HG02798 (cell line): Measurements from ENCODE around the gene PLP2.
"Not testable (repeated sequence)": the region's sequence is repeated elsewhere in the genome, so short reads cannot be mapped to it uniquely, and the experiment has no call there.

Experiments
- ATAC-seq: cut with Tn5 transposase; IDR thresholded peaks from one replicate; pipeline ENCODE4 v1.9.1; 2021; ENCODE audit warnings: mild to moderate bottlenecking; ENCODE audit not compliant: unreplicated experiment, poor library complexity

PLP2 gene

GRCh38 chrX:49162620-49163019 is 9.1 kb upstream of the PLP2 start, which contains the start of gene MAGIX:
TSS of gene MAGIX (plus strand) at chrX:49162758. CDS start at chrX:49162890, 132 bp downstream.
- no peak for ATAC-seq

GRCh38 chrX:49163555-49164419 is 7.9 kb upstream of the PLP2 start:
- peak; percentile 68 for ATAC-seq

- no peak for ATAC-seq
These were observed 6.9 kb upstream of the PLP2 start for GRCh38 chrX:49164589-49165360.

- peak; percentile 52 for ATAC-seq
These were observed 5.5 kb upstream of the PLP2 start for GRCh38 chrX:49165901-49166881.

GRCh38 chrX:49166914-49167739 is 4.6 kb upstream of the PLP2 start:
- peak; percentile 19 for ATAC-seq

DNA sequence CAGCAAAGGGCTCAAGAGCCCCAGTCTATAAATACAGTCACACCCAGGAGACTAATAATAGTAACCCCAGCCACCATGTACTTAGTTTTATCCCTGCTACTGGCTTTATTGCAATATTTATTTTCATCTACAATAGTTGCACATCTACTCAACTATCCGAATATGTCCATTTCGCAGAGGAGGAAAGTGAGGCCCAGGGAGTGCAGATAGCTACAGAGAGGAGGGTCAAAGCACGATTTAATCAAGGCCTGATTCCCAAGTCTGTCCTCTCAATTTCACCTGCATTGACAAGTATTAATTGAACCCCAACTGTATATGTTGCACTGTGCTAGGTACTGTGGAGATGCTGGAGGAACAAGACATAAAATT is 4.0 kb upstream of the PLP2 start:
- ATAC-seq: no peak

GRCh38 chrX:49172280-49172780 is 632 bp downstream of the PLP2 start:
- peak; percentile 80 for ATAC-seq

DNA sequence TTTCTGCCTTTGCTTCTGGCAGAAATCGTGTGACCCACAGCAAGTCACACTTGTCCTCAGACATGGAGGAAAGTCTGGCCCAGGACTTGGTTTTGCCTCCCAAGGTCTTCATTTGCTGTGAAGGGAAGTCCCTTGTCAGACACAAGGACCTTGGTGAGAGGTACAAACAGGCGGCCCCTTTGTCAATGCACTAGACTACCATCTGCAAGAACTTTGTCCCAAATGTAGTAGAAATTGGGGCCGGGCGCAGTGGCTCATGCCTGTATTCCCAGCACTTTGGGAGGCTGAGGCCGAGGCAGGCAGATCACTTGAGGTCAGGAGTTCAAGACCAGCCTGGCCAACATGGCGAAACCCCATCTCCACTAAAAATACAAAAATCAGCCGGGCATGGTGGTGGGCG is 1.8 kb downstream of the PLP2 start:
- not testable (repeated sequence) for ATAC-seq

- no peak for ATAC-seq
These were observed 3.0 kb downstream of the PLP2 start for GRCh38 chrX:49174723-49175122.

- ATAC-seq: no peak
These were observed 4.0 kb downstream of the PLP2 start for GRCh38 chrX:49175435-49176274.

GRCh38 chrX:49176421-49177326 is 5.0 kb downstream of the PLP2 start:
- no peak for ATAC-seq

DNA sequence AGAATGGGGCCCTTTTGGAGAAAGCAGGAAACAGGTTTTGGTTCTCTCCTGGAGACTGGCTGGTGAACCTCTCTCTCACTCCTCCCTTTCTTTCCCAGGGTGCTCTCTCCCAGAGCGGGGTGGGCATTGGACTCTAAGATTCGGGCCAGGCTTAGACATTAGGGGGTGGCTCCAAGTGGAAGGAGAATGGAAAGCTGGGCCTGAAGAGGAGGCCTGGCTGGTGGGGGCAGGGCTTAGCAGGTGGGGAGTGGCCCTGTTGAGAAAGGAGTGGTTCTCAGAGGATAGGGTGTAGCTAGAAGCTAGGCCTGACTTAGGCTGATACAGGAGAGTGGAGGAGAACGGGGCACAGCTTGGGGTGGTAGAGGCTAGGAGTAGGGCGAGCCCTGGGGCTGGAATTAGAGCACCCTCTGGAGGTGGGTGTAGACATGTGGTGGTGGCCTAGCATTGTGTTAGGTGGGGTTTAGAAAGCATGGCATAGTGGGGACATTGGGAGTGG is 5.7 kb downstream of the PLP2 start:
- no peak for ATAC-seq

GRCh38 chrX:49177873-49178480 is 6.3 kb downstream of the PLP2 start:
- ATAC-seq: no peak

GRCh38 chrX:49178537-49178936 is 6.8 kb downstream of the PLP2 start:
- no peak for ATAC-seq

GRCh38 chrX:49179358-49179757 is 7.7 kb downstream of the PLP2 start:
- no peak for ATAC-seq

- ATAC-seq: no peak
These were observed 12.1 kb downstream of the PLP2 start for GRCh38 chrX:49183701-49184281.
